ENCODE data around the gene DACH1.

The DACH1 gene

DNA sequence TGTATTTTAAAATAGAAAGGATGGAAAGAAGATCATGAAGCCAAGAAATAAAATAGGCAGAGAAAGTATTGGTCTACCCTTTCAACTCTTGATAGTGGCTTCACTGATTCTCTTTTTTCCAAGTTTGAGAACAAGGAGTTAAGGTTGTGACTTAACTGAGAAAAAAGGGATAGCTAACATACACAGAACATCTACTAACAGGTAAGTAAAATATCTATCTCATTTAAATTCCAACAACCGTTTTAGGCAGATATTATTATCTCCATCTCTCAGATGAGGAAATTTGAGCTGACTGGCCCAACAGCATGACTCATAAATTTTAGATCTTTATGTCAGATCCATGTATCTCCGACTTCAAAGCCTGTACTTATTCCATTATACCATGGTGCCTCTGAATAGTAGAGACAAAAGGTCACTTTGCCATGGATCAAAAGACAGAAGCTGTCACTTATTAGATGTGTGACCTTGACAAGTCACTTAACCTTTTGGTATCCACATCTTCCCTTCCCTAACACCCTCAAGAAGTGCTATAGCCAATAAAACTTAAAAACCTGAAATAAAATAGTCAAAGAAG is 152.1 kb downstream of the DACH1 start:
- Histone ChIP-seq H3K4me2 (ENCODE audit: low read length, poor library complexity, severe bottlenecking) (no peak overlapping the region), H2AFZ (ENCODE audit: low read depth, low read length) (no peak overlapping the region), H3K79me1 (replicated peaks; ENCODE audit: low read length, poor library complexity, severe bottlenecking) (no peaks in the 10 kb centered on the region), H3K36me3 (ENCODE audit: control insufficient read depth in 1 of 2, insufficient read depth in 2 of 2, low read depth in 1 of 2, low read length in 2 of 2) (no peaks in the 10 kb centered on the region), H4K8ac (ENCODE audit: low read length) (no peak overlapping the region), H3K9me3 (ENCODE audit: control insufficient read depth, low read length) (no peaks in the 10 kb centered on the region), H2BK120ac (ENCODE audit: low read depth, low read length) (no peak overlapping the region), H3K14ac (ENCODE audit: low read length in 2 of 2) (no peak overlapping the region), H3K27me3 (ENCODE audit: control insufficient read depth in 1 of 2, insufficient read depth in 1 of 2, low read length in 2 of 2) (no peaks in the 10 kb centered on the region), H3K18ac (ENCODE audit: low read depth in 1 of 2, low read length in 2 of 2) (no peak overlapping the region), H3K23ac (ENCODE audit: low read length in 2 of 2) (no peak overlapping the region), H3K4me3 (ENCODE audit: insufficient read depth in 1 of 2, low read depth in 1 of 2, low read length in 2 of 2) (no peak overlapping the region), H3K4me1 (ENCODE audit: control insufficient read depth, insufficient read depth, low read depth, low read length) (no peaks in the 10 kb centered on the region), H2AK5ac (ENCODE audit: low read length, severe bottlenecking) (no peak overlapping the region), H4K91ac (ENCODE audit: low read length) (no peak overlapping the region), H2BK5ac (ENCODE audit: low read depth, low read length, poor library complexity, severe bottlenecking) (no peak overlapping the region), H3K9ac (ENCODE audit: low read length) (no peak overlapping the region), H2BK12ac (ENCODE audit: low read length in 2 of 2) (no peak overlapping the region), H2BK15ac (ENCODE audit: low read depth, poor library complexity, severe bottlenecking) (no peak overlapping the region), H3K27ac (ENCODE audit: low read length, poor library complexity, severe bottlenecking) (no peak overlapping the region), H3K4ac (ENCODE audit: low read depth in 1 of 2, low read length in 2 of 2) (no peak overlapping the region)
- DNase-seq: no peak
- WGBS: 76% methylated on average over 2 of the region's 2 CpGs

DNA sequence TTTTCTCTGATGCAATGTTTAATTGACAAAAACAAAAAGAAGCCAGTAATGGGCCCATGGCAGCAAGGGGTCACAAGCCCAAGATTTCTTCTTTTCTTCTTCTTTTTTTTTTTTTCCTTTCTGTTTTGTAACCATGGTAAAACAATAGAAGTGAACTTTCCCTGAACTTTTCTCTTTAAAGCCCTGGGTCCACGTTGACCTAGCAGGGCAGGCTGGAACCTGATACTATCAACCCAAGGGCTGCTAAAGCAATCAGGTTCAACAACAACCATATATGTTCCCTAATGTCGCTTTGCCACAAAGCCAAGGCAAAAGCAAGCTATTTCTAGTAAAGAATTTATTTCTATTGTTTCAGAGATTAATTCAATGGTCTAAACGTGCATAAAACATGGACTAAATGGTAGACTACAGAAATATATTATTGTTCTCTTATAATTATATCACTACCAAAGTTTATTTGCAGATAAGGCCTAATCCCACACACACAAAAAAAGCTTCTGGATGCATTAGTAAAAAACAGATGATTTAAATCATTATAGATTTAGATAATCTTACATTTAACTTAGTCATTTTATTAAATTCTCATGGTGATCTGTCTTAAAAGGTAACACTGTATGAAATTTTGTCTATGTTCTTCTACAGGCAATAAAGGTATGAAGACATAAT is 153.9 kb downstream of the DACH1 start:
- no peak overlapping the region for H3K18ac ChIP-seq (ENCODE audit: low read depth in 1 of 2, low read length in 2 of 2)
- no peak overlapping the region for H2BK5ac ChIP-seq (ENCODE audit: low read depth, low read length, poor library complexity, severe bottlenecking)
- H3K4me1 ChIP-seq (ENCODE audit: control insufficient read depth, insufficient read depth, low read depth, low read length): no peaks in the 10 kb centered on the region
- DNase-seq: peak; percentile 55
- H3K36me3 ChIP-seq (ENCODE audit: control insufficient read depth in 1 of 2, insufficient read depth in 2 of 2, low read depth in 1 of 2, low read length in 2 of 2): no peaks in the 10 kb centered on the region
- no peak overlapping the region for H3K4me3 ChIP-seq (ENCODE audit: insufficient read depth in 1 of 2, low read depth in 1 of 2, low read length in 2 of 2)
- no peak overlapping the region for H3K4ac ChIP-seq (ENCODE audit: low read depth in 1 of 2, low read length in 2 of 2)
- no peak overlapping the region for H2BK15ac ChIP-seq (ENCODE audit: low read depth, poor library complexity, severe bottlenecking)
- H3K9ac ChIP-seq (ENCODE audit: low read length): no peak overlapping the region
- H4K8ac ChIP-seq (ENCODE audit: low read length): no peak overlapping the region
- H3K4me2 ChIP-seq (ENCODE audit: low read length, poor library complexity, severe bottlenecking): no peak overlapping the region
- no peak overlapping the region for H4K91ac ChIP-seq (ENCODE audit: low read length)
- H2BK12ac ChIP-seq (ENCODE audit: low read length in 2 of 2): no peak overlapping the region
- 8% methylated on average over 1 of the region's 3 CpGs for WGBS
- H3K9me3 ChIP-seq (ENCODE audit: control insufficient read depth, low read length): no peaks in the 10 kb centered on the region
- no peak overlapping the region for H2AFZ ChIP-seq (ENCODE audit: low read depth, low read length)
- H3K27ac ChIP-seq (ENCODE audit: low read length, poor library complexity, severe bottlenecking): no peak overlapping the region
- no peak overlapping the region for H2BK120ac ChIP-seq (ENCODE audit: low read depth, low read length)
- no peaks in the 10 kb centered on the region for H3K27me3 ChIP-seq (ENCODE audit: control insufficient read depth in 1 of 2, insufficient read depth in 1 of 2, low read length in 2 of 2)
- H2AK5ac ChIP-seq (ENCODE audit: low read length, severe bottlenecking): no peak overlapping the region
- H3K14ac ChIP-seq (ENCODE audit: low read length in 2 of 2): no peak overlapping the region
- no peak overlapping the region for H3K23ac ChIP-seq (ENCODE audit: low read length in 2 of 2)
- no peaks in the 10 kb centered on the region for H3K79me1 ChIP-seq (replicated peaks; ENCODE audit: low read length, poor library complexity, severe bottlenecking)

DNA sequence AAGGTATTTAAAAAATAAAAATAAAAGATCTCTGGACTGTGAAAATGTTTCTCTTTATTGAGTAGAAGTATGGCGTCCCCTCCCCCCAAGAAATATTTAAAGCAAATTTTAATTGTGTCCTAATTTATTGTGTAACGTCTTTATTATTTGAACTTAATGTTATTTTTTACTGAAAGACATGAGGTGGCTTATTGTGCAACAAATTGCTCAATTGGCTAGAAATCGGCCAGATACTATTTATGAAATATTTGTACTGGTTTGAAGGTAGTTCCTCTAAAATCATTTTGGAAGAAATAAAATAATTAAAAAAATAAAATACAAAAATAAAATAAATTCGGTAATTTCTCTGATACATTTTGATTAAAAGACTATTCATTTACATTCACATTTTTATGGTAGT is 162.3 kb downstream of the DACH1 start:
- Histone ChIP-seq H3K9me3 (ENCODE audit: control insufficient read depth, low read length) (no peaks in the 10 kb centered on the region), H3K9ac (ENCODE audit: low read length) (no peak overlapping the region), H2AFZ (ENCODE audit: low read depth, low read length) (no peak overlapping the region), H3K4ac (ENCODE audit: low read depth in 1 of 2, low read length in 2 of 2) (no peak overlapping the region), H4K8ac (ENCODE audit: low read length) (no peak overlapping the region), H3K79me1 (replicated peaks; ENCODE audit: low read length, poor library complexity, severe bottlenecking) (no peaks in the 10 kb centered on the region), H3K4me3 (ENCODE audit: insufficient read depth in 1 of 2, low read depth in 1 of 2, low read length in 2 of 2) (no peak overlapping the region), H3K18ac (ENCODE audit: low read depth in 1 of 2, low read length in 2 of 2) (no peak overlapping the region), H2BK12ac (ENCODE audit: low read length in 2 of 2) (no peak overlapping the region), H2BK15ac (ENCODE audit: low read depth, poor library complexity, severe bottlenecking) (no peak overlapping the region), H2AK5ac (ENCODE audit: low read length, severe bottlenecking) (no peak overlapping the region), H2BK120ac (ENCODE audit: low read depth, low read length) (no peak overlapping the region), H3K23ac (ENCODE audit: low read length in 2 of 2) (no peak overlapping the region), H3K4me1 (ENCODE audit: control insufficient read depth, insufficient read depth, low read depth, low read length) (no peaks in the 10 kb centered on the region), H3K14ac (ENCODE audit: low read length in 2 of 2) (no peak overlapping the region), H3K36me3 (ENCODE audit: control insufficient read depth in 1 of 2, insufficient read depth in 2 of 2, low read depth in 1 of 2, low read length in 2 of 2) (no peaks in the 10 kb centered on the region), H2BK5ac (ENCODE audit: low read depth, low read length, poor library complexity, severe bottlenecking) (no peak overlapping the region), H3K27me3 (ENCODE audit: control insufficient read depth in 1 of 2, insufficient read depth in 1 of 2, low read length in 2 of 2) (no peaks in the 10 kb centered on the region), H4K91ac (ENCODE audit: low read length) (no peak overlapping the region), H3K27ac (ENCODE audit: low read length, poor library complexity, severe bottlenecking) (no peak overlapping the region), H3K4me2 (ENCODE audit: low read length, poor library complexity, severe bottlenecking) (no peak overlapping the region)
- no peak for DNase-seq
- 95% methylated on average over 2 of the region's 4 CpGs for WGBS

DNA sequence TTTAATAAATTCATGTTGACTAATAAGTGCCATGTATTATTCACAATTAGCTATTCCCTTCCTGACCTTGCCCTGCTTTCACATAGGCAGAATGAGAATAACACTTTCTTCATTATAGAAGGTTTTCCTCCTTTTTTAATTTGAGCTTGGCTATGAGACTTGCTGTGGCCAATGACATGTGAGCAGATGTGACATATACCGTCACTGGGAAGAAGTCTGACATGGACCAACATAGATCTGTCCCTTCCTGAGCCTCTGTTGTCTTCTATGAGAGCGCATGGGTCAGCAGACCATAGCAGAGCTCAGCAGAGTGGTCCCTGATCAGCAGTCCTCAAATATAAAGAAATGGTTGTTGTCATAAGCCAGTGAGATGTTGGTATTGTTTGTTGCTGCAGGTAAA is 163.9 kb downstream of the DACH1 start:
- Histone ChIP-seq H3K4me3 (ENCODE audit: insufficient read depth in 1 of 2, low read depth in 1 of 2, low read length in 2 of 2) (no peak overlapping the region), H2BK120ac (ENCODE audit: low read depth, low read length) (no peak overlapping the region), H2BK15ac (ENCODE audit: low read depth, poor library complexity, severe bottlenecking) (no peak overlapping the region), H3K27ac (ENCODE audit: low read length, poor library complexity, severe bottlenecking) (no peak overlapping the region), H3K9ac (ENCODE audit: low read length) (no peak overlapping the region), H2AFZ (ENCODE audit: low read depth, low read length) (no peak overlapping the region), H3K14ac (ENCODE audit: low read length in 2 of 2) (no peak overlapping the region), H2BK5ac (ENCODE audit: low read depth, low read length, poor library complexity, severe bottlenecking) (no peak overlapping the region), H3K18ac (ENCODE audit: low read depth in 1 of 2, low read length in 2 of 2) (no peak overlapping the region), H3K23ac (ENCODE audit: low read length in 2 of 2) (no peak overlapping the region), H3K9me3 (ENCODE audit: control insufficient read depth, low read length) (no peaks in the 10 kb centered on the region), H2BK12ac (ENCODE audit: low read length in 2 of 2) (no peak overlapping the region), H3K4me2 (ENCODE audit: low read length, poor library complexity, severe bottlenecking) (no peak overlapping the region), H3K4me1 (ENCODE audit: control insufficient read depth, insufficient read depth, low read depth, low read length) (no peaks in the 10 kb centered on the region), H4K8ac (ENCODE audit: low read length) (no peak overlapping the region), H3K36me3 (ENCODE audit: control insufficient read depth in 1 of 2, insufficient read depth in 2 of 2, low read depth in 1 of 2, low read length in 2 of 2) (no peaks in the 10 kb centered on the region), H3K4ac (ENCODE audit: low read depth in 1 of 2, low read length in 2 of 2) (no peak overlapping the region), H3K27me3 (ENCODE audit: control insufficient read depth in 1 of 2, insufficient read depth in 1 of 2, low read length in 2 of 2) (no peaks in the 10 kb centered on the region), H4K91ac (ENCODE audit: low read length) (no peak overlapping the region), H2AK5ac (ENCODE audit: low read length, severe bottlenecking) (no peak overlapping the region), H3K79me1 (replicated peaks; ENCODE audit: low read length, poor library complexity, severe bottlenecking) (no peaks in the 10 kb centered on the region)
- WGBS: 100% methylated on average over 2 of the region's 2 CpGs
- no peak for DNase-seq

Data from mesenchymal stem cell (in vitro differentiated cells and primary cell).